HepG2 (cell line): ENCODE results near the gene DENND2D. TPM values are rescaled to one million over a fixed set of nuclear protein-coding genes. Genes with fewer than 3 reads are reported as not detected.

Source experiments
- ASH2L ChIP-seq: fragments of 300-600, 200-600 bp; sonication (generic); IDR thresholded peaks from 2 replicates; pipeline ENCODE4 v1.7.0; 2017; ENCODE audit warnings: low read depth, mild to moderate bottlenecking, moderate library complexity, mixed read lengths, low read length; ENCODE audit not compliant: insufficient read length
- CHD4 ChIP-seq: fragments of 200-600 bp; sonication (generic); IDR thresholded peaks from 2 replicates; pipeline ENCODE4 v1.7.0; 2017; ENCODE audit warnings: mild to moderate bottlenecking, low read length, borderline replicate concordance
- DNMT1 ChIP-seq: sonication (generic); formaldehyde crosslinking; IDR thresholded peaks from 2 replicates; pipeline ENCODE4 v1.5.1; 2020; ENCODE audit warnings: mild to moderate bottlenecking, missing genetic modification reagents
- NR2F1 ChIP-seq, 2 experiments: fragments of 450-650 bp in 1 of 2; formaldehyde crosslinking in 1 of 2; IDR thresholded peaks; 2 replicates each; pipeline versions ENCODE4 v1.5.0 to v1.6.1; 2016 to 2020; ENCODE audit warnings: mild to moderate bottlenecking in 1 of 2, missing compliant biosample characterization in 1 of 2, missing genetic modification reagents in 1 of 2, moderate library complexity in 1 of 2
- NR2F6 ChIP-seq, 2 experiments: IDR thresholded peaks; 2 replicates each; pipeline ENCODE4 v1.6.1; 2016; ENCODE audit warnings: antibody characterized with exemption in 1 of 2, mild to moderate bottlenecking in 1 of 2
- REPIN1 ChIP-seq: sonication (generic); formaldehyde crosslinking; IDR thresholded peaks from 2 replicates; pipeline ENCODE4 v1.8.0; 2022; ENCODE audit warnings: missing genetic modification reagents, low read depth, mild to moderate bottlenecking, borderline replicate concordance
- ZNF337 ChIP-seq: sonication (generic); formaldehyde crosslinking; IDR thresholded peaks from 2 replicates; pipeline ENCODE4 v1.5.1; 2020; ENCODE audit warnings: missing genetic modification reagents, low read depth, mild to moderate bottlenecking, borderline replicate concordance
- ZNF816 ChIP-seq: sonication (generic); formaldehyde crosslinking; IDR thresholded peaks from 2 replicates; pipeline ENCODE4 v1.8.0; 2022; ENCODE audit warnings: missing genetic modification reagents, mild to moderate bottlenecking, borderline replicate concordance
- ZSCAN9 ChIP-seq: IDR thresholded peaks from 2 replicates; pipeline ENCODE4 v1.6.1; 2016; ENCODE audit warnings: borderline replicate concordance
- polyA plus RNA-seq, 8 experiments: library from polyadenylated mRNA; depleted of rRNA in 3 of 8; stranded (reverse) in 7 of 8; unstranded in 1 of 8; fragments of >200 nt; fragmentation: Illumina TruSeq in 4 of 8; extraction: Trizol in 4 of 8; gene quantifications; 2 replicates each; pipeline versions ENCODE4 v1.2.1 to v1.2.3, GENCODE V29; 2011 to 2016; ENCODE audit warnings: low read depth in 4 of 8, missing spikeins in 1 of 8, mixed read lengths in 1 of 8; ENCODE audit not compliant: insufficient read depth in 1 of 8
- total RNA-seq, 5 experiments: library from RNA; depleted of rRNA; stranded (reverse); fragments of >200 nt; fragmentation: Illumina TruSeq; extraction: Trizol; gene quantifications; 2 replicates each; pipeline ENCODE4 v1.2.3, GENCODE V29; 2016; ENCODE audit warnings: low read depth in 1 of 5
- TF ChIP-seq, protein P1 (sequence below): sonication (generic); formaldehyde crosslinking; IDR thresholded peaks from 2 replicates; pipeline ENCODE4 v1.5.1; 2020; ENCODE audit warnings: mild to moderate bottlenecking, missing genetic modification reagents, borderline replicate concordance
- TF ChIP-seq, protein P2 (sequence below): fragments of 450-650 bp; IDR thresholded peaks from 2 replicates; pipeline ENCODE4 v1.6.1; 2016
- TF ChIP-seq, protein P3 (sequence below): sonication (generic); formaldehyde crosslinking; conservative IDR thresholded peaks from 2 replicates; pipeline ENCODE4 v1.4.0; 2020; ENCODE audit warnings: mild to moderate bottlenecking, missing genetic modification reagents, moderate library complexity
- TF ChIP-seq, protein P4 (sequence below): sonication (generic); formaldehyde crosslinking; IDR thresholded peaks from 2 replicates; pipeline ENCODE4 v1.8.1; 2022; ENCODE audit warnings: mild to moderate bottlenecking, missing genetic modification reagents
- TF ChIP-seq, protein P5 (sequence below): sonication (generic); formaldehyde crosslinking; conservative IDR thresholded peaks from 2 replicates; pipeline ENCODE4 v1.4.0; 2020; ENCODE audit warnings: missing genetic modification reagents

The DENND2D gene
- total and polyA plus RNA-seq, 2 of the 13 experiments (the other 11 are each of a cell fraction or from before 2014, with no cell fraction given) = 0.04 TPM; not detected in 1

DNA sequence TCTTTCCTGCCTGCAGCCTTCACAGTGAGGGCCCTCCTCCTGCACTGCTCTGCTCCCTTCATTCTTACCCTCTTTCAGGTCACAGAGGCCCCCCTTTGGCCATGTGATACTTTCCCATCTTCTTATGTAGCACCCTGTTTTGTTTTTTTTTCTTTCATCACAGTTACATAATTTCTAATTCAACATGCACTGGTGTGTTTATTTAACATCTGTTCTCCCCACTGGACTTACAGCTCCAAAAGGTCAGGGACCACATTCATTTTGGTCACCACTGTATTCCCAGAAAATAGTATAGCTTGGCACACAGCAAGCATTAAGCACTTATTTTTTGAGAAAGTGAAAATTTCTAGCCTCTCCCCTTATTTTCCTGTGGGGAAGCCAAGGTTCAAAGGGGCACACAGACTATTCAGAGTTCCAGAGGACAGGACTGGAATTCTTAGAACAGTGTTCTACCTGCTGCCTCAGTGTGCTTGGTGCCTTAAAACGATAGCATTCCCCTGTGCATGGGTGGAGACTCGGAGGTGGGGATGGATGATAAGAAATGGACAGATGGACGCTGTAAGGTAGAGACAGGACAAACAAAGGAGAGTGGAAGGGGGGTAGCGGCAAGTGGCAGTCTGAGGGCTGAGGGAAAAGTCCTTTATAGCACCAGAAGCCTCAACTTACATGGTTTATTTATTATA, 5.3 kb downstream of the DENND2D start (continued):
- TF ChIP-seq, protein P1, sequence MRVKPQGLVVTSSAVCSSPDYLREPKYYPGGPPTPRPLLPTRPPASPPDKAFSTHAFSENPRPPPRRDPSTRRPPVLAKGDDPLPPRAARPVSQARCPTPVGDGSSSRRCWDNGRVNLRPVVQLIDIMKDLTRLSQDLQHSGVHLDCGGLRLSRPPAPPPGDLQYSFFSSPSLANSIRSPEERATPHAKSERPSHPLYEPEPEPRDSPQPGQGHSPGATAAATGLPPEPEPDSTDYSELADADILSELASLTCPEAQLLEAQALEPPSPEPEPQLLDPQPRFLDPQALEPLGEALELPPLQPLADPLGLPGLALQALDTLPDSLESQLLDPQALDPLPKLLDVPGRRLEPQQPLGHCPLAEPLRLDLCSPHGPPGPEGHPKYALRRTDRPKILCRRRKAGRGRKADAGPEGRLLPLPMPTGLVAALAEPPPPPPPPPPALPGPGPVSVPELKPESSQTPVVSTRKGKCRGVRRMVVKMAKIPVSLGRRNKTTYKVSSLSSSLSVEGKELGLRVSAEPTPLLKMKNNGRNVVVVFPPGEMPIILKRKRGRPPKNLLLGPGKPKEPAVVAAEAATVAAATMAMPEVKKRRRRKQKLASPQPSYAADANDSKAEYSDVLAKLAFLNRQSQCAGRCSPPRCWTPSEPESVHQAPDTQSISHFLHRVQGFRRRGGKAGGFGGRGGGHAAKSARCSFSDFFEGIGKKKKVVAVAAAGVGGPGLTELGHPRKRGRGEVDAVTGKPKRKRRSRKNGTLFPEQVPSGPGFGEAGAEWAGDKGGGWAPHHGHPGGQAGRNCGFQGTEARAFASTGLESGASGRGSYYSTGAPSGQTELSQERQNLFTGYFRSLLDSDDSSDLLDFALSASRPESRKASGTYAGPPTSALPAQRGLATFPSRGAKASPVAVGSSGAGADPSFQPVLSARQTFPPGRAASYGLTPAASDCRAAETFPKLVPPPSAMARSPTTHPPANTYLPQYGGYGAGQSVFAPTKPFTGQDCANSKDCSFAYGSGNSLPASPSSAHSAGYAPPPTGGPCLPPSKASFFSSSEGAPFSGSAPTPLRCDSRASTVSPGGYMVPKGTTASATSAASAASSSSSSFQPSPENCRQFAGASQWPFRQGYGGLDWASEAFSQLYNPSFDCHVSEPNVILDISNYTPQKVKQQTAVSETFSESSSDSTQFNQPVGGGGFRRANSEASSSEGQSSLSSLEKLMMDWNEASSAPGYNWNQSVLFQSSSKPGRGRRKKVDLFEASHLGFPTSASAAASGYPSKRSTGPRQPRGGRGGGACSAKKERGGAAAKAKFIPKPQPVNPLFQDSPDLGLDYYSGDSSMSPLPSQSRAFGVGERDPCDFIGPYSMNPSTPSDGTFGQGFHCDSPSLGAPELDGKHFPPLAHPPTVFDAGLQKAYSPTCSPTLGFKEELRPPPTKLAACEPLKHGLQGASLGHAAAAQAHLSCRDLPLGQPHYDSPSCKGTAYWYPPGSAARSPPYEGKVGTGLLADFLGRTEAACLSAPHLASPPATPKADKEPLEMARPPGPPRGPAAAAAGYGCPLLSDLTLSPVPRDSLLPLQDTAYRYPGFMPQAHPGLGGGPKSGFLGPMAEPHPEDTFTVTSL (CRISPR knock-in tag) = peak; percentile 79; the same call in 1 of the 2 replicates
- TF ChIP-seq REPIN1 (CRISPR knock-in tag) = no peak
- TF ChIP-seq, protein P2, sequence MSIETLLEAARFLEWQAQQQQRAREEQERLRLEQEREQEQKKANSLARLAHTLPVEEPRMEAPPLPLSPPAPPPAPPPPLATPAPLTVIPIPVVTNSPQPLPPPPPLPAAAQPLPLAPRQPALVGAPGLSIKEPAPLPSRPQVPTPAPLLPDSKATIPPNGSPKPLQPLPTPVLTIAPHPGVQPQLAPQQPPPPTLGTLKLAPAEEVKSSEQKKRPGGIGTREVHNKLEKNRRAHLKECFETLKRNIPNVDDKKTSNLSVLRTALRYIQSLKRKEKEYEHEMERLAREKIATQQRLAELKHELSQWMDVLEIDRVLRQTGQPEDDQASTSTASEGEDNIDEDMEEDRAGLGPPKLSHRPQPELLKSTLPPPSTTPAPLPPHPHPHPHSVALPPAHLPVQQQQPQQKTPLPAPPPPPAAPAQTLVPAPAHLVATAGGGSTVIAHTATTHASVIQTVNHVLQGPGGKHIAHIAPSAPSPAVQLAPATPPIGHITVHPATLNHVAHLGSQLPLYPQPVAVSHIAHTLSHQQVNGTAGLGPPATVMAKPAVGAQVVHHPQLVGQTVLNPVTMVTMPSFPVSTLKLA = no peak
- TF ChIP-seq, protein P3, sequence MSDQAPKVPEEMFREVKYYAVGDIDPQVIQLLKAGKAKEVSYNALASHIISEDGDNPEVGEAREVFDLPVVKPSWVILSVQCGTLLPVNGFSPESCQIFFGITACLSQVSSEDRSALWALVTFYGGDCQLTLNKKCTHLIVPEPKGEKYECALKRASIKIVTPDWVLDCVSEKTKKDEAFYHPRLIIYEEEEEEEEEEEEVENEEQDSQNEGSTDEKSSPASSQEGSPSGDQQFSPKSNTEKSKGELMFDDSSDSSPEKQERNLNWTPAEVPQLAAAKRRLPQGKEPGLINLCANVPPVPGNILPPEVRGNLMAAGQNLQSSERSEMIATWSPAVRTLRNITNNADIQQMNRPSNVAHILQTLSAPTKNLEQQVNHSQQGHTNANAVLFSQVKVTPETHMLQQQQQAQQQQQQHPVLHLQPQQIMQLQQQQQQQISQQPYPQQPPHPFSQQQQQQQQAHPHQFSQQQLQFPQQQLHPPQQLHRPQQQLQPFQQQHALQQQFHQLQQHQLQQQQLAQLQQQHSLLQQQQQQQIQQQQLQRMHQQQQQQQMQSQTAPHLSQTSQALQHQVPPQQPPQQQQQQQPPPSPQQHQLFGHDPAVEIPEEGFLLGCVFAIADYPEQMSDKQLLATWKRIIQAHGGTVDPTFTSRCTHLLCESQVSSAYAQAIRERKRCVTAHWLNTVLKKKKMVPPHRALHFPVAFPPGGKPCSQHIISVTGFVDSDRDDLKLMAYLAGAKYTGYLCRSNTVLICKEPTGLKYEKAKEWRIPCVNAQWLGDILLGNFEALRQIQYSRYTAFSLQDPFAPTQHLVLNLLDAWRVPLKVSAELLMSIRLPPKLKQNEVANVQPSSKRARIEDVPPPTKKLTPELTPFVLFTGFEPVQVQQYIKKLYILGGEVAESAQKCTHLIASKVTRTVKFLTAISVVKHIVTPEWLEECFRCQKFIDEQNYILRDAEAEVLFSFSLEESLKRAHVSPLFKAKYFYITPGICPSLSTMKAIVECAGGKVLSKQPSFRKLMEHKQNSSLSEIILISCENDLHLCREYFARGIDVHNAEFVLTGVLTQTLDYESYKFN (CRISPR knock-in tag) = peak; percentile 78
- peak; percentile 84 for TF ChIP-seq NR2F6 (IDR thresholded peaks at IDR 0.05)
- TF ChIP-seq NR2F6 (CRISPR knock-in tag; IDR thresholded peaks at IDR 0.05) = peak; percentile 80
- TF ChIP-seq, protein P4, sequence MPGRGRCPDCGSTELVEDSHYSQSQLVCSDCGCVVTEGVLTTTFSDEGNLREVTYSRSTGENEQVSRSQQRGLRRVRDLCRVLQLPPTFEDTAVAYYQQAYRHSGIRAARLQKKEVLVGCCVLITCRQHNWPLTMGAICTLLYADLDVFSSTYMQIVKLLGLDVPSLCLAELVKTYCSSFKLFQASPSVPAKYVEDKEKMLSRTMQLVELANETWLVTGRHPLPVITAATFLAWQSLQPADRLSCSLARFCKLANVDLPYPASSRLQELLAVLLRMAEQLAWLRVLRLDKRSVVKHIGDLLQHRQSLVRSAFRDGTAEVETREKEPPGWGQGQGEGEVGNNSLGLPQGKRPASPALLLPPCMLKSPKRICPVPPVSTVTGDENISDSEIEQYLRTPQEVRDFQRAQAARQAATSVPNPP = no peak
- no peak for TF ChIP-seq ZNF337 (CRISPR knock-in tag)
- TF ChIP-seq, protein P5, sequence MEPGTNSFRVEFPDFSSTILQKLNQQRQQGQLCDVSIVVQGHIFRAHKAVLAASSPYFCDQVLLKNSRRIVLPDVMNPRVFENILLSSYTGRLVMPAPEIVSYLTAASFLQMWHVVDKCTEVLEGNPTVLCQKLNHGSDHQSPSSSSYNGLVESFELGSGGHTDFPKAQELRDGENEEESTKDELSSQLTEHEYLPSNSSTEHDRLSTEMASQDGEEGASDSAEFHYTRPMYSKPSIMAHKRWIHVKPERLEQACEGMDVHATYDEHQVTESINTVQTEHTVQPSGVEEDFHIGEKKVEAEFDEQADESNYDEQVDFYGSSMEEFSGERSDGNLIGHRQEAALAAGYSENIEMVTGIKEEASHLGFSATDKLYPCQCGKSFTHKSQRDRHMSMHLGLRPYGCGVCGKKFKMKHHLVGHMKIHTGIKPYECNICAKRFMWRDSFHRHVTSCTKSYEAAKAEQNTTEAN = no peak
- TF ChIP-seq CHD4 = no peak
- TF ChIP-seq ZSCAN9 (CRISPR knock-in tag) = no peak
- TF ChIP-seq NR2F1 (CRISPR knock-in tag; IDR thresholded peaks at IDR 0.05) = peak; percentile 12 to 61; a peak in 1 of 4 replicates
- no peak for TF ChIP-seq ASH2L
- TF ChIP-seq ZNF816 = no peak
- no peak for TF ChIP-seq DNMT1 (CRISPR knock-in tag)
